NCI-H69 (cell line): ENCODE results near the gene WNT3A.

Experiments
- DNase-seq: peaks from one replicate; lab custom pipeline; 2025; lab: John Stamatoyannopoulos, UW

WNT3A gene

DNA sequence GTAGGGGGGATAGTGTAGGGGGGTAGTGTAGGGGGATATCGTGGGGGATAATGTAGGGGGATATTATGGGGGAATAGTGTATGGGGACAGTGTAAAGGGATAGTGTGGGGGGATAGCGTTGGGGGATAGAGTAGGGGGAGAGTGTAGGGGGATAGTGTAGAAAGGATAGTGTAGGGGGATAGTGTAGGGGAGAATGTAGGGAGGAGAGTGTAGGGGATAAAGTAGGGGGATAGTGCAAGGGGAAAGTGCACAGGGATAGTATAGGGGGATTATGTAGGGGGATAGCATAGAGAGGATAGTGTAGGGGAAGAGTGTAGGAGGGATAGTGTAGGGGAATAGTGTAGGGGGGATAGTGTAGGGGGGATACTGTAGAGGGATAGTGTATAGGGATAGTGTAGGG, 63.4 kb downstream of the WNT3A start:
- DNase-seq, result no peak

DNA sequence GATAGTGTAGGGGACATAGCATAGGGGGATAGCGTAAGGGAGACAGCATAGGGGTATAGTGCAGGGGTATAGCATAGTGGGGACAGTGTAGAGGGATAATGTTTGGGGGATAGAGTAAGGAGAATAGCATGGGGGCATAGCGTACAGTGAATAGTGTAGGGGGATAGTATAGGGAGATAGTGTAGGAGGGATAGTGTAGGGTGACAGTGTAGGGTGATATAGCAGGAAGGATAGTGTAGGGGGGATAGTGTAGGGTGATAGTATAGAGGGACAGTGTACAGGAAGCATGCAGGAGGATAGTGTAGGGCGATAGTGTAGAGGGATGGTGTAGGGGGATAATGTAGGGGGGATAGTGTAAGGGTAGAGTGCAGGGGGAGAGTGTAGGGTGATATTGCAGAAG, 64.1 kb downstream of the WNT3A start:
- DNase-seq, result no peak

DNA sequence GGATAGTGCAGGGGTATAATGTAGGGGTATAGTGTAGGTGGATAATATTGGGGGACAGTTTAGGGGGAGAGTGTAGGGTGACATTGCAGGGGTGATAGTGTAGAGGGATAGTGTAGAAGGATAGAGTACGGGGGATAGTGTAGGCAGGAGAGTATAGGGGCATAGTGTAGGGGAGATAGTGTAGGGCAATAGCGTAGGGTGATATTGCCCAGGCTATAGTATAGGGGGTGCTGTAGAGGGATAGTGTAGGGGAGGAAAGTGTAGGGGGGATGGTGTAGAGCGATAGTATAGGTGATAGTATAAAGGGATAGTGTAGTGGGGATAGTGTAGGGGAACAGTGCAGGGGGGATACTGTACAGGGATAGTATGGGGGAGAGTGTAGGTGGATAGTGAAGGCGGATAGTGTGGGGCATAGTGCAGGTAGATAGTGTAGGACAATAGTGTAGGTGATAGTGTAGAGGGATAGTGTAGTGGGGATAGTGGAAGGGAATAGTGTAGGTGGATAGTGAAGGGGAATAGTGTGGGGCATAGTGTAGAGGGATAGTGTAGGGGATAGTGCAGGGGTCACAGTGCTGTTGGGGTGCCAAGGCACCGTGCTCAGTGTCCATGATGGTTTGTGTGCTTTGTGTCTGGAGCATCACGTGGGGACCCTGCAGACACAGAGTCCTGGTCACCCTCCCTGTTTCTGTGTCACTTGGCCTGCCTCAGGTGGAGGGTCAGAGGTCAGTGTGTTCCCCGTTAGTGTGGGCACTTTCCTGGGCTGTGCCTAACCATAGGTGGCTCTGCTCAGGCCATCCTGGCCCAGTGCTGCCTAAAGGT, 65.2 kb downstream of the WNT3A start:
- no peak for DNase-seq

DNA sequence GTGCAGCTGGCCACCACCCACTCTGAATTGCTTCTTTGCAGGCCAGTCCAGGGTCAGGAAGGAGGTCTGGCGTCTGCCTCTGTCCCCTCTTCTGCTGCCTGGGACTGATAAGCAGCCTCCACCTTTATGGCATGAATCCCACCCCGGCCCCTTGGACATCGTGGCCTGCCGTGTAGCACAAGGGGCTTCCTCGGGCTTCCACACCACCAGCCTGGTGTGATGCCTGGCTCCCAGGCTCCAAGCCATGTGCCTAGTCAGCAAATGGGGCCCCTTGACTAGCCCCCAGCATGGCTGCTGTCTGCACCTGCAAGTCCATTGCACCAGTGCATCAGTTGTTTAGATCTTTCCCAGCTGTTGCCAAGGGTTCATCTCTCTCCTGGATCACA, 65.9 kb downstream of the WNT3A start:
- no peak for DNase-seq

DNA sequence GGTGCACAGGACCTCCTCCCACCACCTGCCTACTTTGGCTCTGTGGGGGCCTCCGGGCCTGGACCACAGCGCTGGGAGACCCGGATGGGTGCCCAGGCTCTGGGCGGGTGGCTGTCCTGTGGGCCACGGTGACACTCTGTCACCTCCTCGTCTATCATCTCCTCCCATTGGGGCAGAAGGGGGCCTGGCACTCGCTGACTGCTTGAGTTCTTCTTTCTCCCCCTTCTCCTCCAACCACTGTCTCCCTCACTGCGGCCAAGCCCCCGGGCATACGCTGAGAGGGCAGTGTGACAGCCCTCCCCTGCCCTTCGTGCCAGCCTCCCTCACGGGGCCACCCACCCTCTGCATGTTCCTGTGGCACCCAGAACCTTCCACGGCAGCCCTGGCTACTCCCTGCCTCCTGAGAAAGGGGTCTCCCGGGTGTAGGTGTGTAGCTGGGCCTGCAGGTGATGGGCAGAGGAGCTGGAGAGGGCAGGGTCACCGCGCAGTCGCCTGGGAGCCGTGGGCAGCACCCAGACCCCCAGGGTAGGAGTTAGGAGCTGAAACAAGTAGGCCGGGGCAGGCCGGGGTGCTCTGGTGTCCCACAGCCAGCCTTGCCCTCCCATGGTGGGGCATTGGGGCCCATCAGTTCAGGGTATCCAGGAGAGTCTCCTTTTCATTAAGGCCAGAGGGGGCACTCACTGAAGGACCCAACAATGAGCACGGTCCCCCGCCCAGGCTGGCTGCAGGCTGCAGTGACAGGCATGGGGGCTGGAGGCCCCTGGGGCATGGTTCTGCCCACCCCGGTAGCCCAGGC, 66.5 kb downstream of the WNT3A start:
- DNase-seq, result no peak

DNA sequence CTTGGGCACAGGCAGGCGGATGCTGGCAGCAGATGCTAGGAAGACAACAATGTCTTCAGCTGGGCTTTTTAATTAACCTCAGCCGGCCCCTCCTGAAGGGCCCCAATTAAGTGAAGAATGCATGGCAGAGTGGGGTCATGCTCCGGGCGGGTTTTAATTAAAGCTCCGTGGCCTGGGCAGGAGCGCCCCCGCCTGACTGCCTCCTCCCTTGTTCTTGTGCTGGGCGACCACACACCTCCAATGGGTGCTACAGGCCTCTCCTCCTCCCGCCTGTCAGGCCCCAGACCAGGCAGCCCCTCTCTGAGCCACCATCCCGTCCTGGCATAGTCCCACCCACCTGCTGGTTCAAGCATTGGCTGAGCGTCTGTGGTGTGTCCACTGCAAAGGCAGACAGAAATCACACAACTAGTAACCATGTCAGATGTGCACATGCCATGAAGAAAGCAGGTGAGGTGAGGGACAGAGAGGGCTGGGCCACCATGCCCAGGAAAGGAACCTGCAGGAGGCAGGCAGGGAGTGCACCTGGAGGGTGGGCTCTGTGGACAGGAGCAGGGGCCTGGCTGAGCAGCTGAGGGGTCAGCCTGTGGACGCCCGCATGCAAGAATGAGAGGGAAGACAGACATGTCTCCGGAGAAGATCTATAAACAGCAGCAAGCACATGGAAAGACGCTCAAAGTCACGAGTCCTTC, 67.2 kb downstream of the WNT3A start:
- DNase-seq, result peak; percentile 90

DNA sequence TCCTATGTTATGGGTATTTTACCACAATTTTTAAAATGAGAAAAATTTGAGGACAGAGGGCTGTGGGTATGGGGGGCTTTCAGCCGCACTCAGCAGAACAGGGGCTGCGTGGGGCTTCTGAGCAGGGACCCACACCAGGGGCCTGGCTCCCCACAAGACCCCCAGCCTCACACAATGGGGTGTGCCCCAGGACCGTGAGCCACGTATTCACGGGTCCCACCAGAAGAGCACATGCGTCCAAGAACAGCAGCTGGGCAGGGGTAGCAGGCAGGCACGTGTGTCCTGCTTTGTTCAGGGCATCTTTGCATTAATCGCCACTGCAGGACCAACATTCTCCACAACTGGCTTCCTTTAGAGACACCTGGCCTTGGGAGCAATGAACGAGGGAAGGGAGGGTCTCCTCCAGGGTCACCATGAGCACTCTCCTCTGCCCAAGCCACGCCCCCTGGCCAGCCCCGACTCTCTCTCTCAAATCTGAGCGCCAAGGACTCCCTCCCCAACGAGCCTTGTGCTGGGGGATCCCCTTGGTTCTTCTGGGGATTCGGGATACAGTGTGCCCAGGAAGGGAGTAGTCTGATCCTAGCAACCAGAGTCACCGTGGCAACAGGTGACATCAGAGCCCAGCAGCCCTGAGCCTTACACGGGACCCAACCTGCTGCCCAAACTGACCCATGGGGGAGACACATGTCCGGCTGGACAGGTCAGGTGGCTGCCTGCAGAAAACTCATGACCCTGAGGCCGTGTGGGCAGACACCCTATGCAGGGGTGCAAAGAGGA, 68.3 kb downstream of the WNT3A start:
- peak; percentile 39 for DNase-seq

DNA sequence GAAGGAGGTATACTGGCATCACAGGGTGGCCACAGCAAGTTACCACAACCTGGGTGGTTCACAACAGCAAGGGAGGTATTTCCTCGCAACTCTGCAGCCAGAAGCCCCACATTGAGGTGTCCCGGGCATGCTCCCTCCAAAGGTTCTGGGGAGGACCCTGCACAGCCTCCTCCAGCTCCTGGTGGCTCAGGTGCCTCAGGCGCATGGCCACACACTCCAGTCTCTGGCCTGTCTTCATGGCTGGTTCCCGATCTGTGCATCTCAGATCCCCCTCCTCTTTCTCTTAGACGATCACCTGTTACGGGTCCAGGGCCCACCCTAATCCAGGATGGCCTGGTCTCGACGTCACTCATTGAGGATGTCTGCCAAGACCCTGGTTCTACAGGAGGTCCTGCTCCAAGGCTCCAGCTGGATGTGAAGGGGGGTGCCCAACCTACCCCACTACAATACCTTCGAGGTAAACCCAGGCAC, 69.0 kb downstream of the WNT3A start:
- no peak for DNase-seq

DNA sequence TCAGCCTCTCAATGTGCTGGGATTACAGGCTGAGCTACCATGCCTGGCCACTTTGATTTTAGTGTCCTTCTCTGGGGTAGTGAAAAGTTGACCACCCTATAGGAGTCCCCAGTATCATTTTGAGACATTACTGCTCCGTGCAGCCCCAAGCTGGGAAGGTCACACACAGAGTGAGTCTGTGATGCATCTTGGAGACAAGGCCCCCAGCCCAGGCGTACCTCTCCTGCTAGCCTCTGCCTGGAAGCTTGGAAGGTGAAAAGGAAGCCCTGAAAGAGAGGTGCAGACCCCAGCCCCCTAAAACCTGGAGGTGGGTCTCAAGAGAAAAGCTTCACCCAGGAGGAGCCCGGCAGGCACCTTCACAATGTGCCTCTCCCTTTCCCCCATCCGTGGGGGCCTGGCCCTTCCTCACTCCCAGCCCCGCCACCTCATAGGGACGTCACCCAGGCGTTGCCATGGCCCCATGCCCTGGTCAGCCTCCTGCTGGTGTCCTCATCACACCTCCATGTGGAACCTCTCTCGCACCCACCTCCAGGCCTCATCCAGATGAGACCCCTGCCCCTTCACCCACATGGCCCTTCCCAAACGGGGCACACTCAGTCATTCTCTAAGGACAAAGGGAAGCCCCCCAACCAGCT, 70.1 kb downstream of the WNT3A start:
- peak; percentile 11 for DNase-seq

DNA sequence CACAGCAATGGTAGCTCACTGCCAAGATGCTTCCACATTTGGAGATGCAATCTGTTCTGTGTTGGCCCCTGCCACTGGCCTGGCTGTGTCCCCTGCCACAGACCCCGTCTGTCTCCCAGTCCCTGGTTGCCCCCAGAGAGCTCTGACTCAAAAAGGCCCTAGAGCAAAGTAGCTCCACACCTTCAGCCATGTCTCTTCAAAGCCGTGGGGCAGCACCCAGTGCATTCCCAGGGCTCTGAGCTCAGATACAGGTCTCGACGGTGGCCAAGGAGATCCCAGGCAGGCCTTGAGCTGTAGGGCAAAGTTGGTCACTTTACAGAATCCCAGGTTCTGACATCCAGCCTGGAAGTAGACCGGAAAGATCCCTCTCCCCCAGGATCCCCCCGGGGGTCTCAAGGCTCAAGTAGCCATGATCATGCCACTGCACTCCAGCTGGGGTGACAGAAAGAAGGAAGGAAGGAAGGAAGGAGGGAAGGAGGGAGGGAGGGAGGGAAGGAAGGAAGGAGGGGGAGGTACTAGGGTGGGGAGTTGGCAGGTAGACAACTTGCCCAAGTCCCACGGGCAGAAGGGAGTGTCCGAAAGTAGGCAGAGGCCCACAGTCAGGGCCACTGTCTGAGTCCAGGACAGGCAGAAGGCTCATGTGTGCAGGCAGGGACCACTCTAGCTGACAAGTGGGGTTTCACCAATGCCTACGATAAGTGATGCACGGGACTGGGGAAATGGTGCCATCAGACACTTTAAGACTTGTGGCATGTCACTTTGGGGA, 71.0 kb downstream of the WNT3A start:
- DNase-seq, result no peak

DNA sequence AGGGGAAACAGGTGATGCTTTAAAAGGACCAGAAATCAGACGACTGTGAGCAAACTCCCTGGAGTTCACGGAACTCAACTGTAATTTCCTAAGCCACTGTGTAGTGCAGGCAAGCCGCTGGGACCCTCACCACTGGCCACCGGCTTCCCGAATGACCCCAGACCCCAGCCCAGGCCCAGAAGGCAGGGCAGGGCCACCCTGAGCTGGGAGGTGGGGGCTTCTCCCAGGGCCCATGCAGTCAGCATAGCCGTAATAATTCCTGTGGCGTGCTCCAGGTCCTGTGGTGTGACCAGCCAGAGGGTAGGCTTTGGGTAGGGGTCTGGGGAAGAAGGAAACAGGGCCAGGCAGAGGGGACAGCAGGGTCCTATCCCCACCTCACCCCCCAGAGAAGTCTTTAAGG, 72.2 kb downstream of the WNT3A start:
- DNase-seq, result no peak

DNA sequence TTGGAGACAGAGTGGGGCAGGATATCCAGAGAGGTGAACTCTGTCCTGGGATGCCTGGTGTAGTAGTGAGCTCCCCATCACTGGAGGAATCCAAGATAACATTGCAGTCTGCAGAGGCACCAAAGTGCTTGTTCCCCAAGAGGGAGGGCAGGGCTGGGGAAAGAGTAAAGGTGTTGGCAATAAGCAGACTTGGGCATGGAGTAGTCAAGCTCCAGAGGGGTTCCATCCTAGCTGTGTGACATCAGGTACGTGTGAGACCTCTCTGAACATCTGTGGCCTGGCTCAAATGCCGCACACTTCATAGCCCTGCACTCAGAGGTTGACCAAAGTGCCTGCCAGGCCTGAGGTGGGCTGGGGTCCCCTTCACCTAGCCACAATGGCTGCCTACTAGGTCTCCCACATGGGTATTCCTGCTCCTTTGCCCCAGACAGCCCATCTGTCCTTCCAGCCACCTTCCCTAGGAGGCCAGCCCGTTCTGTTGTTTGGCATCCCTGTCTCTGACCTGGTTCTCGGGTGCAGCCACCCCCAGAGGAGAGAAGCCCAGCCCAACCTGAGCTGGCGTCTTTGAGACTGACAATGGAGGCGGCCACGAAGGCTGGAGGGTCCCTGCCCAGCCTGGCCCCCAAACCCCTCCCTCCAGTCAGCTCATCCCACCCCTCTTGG, 72.9 kb downstream of the WNT3A start:
- no peak for DNase-seq

DNA sequence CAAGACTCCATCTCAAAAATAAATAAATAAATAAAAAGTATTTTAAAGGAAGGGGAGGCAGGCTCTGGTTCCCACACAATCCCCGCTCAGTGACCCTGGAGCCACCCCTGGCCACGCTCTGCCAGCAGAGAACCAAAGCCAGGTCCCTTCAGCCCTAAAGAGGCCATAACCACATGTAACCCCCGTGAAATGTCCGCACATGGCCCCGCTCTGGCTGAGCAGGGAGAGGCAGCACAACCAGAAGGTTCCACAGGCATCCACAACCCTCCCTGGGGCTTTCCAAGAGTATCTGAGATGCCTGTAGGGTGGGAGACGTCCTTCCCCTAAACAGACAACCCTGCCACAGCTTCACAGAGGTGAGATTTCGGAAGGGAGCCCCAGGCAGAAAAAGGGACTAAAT, 74.3 kb downstream of the WNT3A start:
- no peak for DNase-seq

DNA sequence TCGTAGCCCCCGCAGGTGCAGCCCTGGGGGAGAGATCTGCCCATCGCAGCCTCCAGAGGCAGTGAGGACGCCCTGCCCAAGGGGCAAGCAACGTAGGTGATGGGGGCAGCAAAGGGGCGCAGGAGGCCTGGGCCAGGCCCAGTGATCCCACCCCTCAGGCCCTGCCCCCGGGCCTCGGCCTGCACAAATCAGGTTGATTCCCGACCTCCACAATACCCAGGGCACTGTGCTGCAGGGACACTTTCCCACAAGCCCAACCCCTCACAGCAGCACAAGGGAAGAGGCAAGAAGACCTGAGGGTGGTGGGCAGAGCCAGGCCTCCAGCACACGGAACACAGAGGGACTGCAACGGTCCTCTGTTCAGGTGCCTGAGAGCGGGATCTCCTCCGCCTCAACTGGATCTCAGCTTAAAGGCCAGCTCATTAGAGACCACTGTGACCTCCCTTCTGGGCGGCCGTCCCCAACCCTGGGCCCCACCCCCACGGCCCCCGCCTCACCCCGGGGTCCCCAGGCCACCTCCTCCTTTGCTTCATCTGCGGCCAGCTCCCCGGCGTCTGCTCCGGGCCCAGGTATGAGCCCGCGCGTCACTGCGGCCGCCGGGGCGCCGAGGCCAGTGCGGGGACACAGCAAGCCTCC, 74.9 kb downstream of the WNT3A start:
- peak; percentile 60 for DNase-seq

DNA sequence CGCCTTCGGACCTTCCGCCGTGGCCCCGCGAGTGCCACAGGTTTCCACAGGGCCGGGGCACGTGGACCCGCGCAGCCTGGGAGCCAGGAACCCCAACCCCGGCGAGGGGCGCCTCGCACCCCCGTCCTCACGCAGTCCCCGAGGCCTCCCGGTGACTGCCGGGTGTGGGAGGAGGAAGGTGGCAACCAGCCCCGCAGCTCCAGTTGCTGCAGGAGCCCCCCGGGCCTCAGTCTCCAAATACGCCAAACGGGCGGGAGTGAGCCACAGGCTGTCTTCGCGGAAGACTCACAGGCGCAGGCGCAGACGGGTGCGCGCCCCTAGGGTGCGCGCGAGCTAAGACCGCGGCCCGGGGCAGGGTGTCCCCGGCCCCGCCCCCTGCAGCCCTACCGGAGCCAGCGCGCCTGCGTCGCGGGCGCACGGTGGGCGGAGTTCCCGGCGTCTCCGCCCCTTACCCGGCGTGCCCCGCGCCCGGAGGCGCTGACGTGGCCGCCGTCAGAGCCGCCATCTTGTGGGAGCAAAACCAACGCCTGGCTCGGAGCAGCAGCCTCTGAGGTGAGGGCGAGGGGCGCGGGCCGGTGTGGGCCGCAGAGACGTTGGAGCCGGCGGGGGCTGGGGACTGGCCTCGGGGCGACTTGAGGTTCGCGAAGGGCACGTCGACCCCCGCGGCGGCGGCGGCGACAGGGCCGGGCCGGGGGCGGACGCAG, 75.6 kb downstream of the WNT3A start, which contains the start of gene ARF1:
ARF1 (plus strand) TSS at position 495 of the 704 bp plus-strand sequence. CDS start 14,407 bp downstream, outside the sequence.
- peak; percentile 98 for DNase-seq

DNA sequence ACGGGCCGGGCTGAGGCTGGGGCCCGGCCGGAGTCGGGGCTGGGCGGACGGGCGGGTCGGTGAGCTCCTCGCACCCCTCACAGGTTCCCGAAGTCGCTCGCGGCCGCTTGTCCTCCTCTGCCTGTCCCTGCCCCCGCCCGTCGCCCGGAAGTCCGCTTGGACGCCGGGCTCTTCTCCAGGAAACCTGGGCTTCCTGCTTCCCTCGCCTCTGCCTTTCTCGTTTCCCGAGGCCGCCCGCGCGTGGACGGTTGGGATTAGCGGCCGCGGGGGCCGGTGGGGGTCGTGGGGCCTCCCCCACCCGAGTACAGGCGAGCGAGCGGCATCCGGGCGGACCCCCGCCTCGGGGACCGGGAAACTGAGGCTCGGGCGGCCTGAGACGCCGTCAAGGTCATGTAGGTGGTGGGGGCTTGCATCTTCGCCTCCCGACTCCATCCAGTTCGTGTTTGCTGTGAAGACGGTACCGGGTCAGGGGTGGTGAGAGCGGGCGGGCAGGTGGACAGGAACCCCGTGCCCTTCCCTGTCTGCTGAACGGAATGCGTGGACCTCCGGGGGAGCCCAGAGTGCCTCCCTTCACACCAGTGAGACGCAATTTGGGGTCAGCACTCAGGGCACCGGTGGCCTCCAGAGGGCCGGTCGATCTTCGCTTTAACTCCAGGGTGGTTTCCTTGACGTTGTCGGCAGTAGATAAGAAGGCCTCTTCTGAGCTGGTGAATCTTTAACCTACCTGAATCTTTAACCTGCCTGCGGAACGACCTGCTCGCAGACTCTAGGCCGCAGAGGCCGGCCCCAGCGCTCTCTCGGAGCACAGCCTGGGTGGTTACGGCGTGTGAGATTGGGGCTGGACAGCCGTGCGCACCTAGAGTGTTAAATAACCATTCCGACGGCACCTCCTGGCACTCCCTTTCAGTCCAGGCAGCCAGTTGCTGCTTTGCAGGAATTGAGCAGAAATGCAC, 76.4 kb downstream of the WNT3A start:
- DNase-seq, result peak; percentile 66

DNA sequence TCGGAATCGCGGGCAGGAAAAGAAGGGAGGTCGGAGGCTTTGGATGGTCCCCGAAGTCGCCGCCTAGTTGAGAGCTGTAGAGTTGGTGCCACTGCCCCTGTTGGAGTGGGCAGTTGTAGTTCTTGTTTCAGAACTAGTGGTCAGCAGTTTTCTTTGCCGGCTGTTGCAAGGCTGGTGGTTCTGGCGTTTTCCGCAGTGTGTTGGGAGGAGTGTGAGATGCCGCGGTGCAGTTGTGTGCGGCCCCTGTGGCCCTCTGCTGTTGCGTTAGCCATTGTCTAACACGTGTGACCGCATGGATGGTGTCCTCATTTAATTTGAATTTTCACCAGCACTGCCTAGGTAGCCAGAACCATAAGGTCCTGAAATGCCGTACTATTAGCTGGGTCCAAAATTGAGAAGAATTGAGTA, 77.1 kb downstream of the WNT3A start:
- no peak for DNase-seq

DNA sequence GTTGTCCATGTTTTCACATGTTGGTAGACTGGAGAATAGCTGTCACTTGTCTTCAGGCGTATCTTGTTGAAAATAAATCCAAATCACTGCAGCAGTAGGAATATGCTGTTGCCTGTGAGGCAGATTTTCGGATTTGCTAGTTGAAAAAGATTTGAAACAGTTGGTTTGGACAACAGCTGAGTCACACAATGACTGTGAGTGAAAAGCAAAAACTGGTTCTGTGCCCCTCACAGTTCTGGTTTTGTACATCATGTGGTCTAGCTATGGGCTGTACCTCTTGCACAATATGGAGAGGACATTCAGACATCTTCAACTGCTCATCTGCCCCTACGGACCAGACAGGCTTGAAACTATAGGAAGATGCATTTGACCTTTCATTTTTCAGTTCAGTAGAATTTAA, 77.5 kb downstream of the WNT3A start:
- DNase-seq, result no peak
